SK-N-SH (cell line): ENCODE measurements around the gene PLPP2. TPM values are rescaled to one million over a fixed set of nuclear protein-coding genes. Genes with fewer than 3 reads are reported as not detected.

Experiments used
- CTCF ChIA-PET: fragments of 300-600, 350-600 bp; formaldehyde crosslinking; extraction: SDS; loops from one replicate; lab custom pipeline; 2021; lab: Yijun Ruan, JAX
- POLR2A ChIA-PET: fragments of 350-600 bp; sonication (Branson Sonifier 250); formaldehyde crosslinking; extraction: SDS; loops from one replicate; lab custom pipeline; 2020; ENCODE audit warnings: antibody characterized with exemption, inconsistent platforms; lab: Yijun Ruan, JAX
- DNase-seq: peaks from one replicate; pipeline ENCODE4 v3.0.0; 2012
- H2AFZ ChIP-seq: fragments of 200-600 bp; sonication (generic); 2 replicates; pipeline ENCODE4 v1.8.1; 2016; ENCODE audit warnings: antibody characterized with exemption, mild to moderate bottlenecking, low read depth
- H3F3A ChIP-seq: fragments of 200-600 bp; sonication (generic); replicated peaks from 2 replicates; pipeline ENCODE3; 2016; ENCODE audit warnings: antibody characterized with exemption, mild to moderate bottlenecking; ENCODE audit not compliant: insufficient read depth
- H3K27ac ChIP-seq, 2 experiments: fragments of 200-500 bp in 1 of 2; fragments of 200-600 bp in 1 of 2; sonication (Bioruptor generic) in 1 of 2; sonication (generic), shearing (Covaris generic) in 1 of 2; 2 replicates each; pipeline versions ENCODE4 v1.5.1 to v1.6.1; 2014 to 2016; ENCODE audit warnings: low read depth in 2 of 2, inconsistent platforms in 1 of 2, low read length in 1 of 2, mild to moderate bottlenecking in 1 of 2, mixed read lengths in 1 of 2
- H3K27me3 ChIP-seq: fragments of 200-600 bp; sonication (generic), shearing (Covaris generic); 2 replicates; pipeline ENCODE4 v1.6.1; 2016; ENCODE audit warnings: mixed run types; ENCODE audit not compliant: insufficient read depth
- H3K36me3 ChIP-seq, 2 experiments: fragments of 200-500 bp in 1 of 2; fragments of 200-600 bp in 1 of 2; sonication (Bioruptor generic) in 1 of 2; sonication (generic) in 1 of 2; replicated peaks in 1 of 2; 2 replicates each; pipeline versions ENCODE3 to v1.5.1; 2014 to 2016; ENCODE audit warnings: low read length in 1 of 2, mild to moderate bottlenecking in 1 of 2; ENCODE audit not compliant: insufficient read depth in 2 of 2, control insufficient read depth in 1 of 2
- H3K4me1 ChIP-seq, 2 experiments: fragments of 200-500 bp in 1 of 2; fragments of 200-600 bp in 1 of 2; sonication (Bioruptor generic) in 1 of 2; sonication (generic), shearing (Covaris generic) in 1 of 2; 2 replicates each; pipeline versions ENCODE4 v1.5.1 to v1.6.1; 2014 to 2016; ENCODE audit warnings: low read depth in 1 of 2, low read length in 1 of 2, mixed run types in 1 of 2; ENCODE audit not compliant: insufficient read depth in 2 of 2, control insufficient read depth in 1 of 2
- H3K4me2 ChIP-seq: fragments of 200-600 bp; sonication (generic), shearing (Covaris generic); 2 replicates; pipeline ENCODE4 v1.6.1; 2017; ENCODE audit warnings: mixed run types
- H3K4me3 ChIP-seq, 2 experiments: fragments of 200-500 bp in 1 of 2; fragments of 200-600 bp in 1 of 2; sonication (Bioruptor generic) in 1 of 2; sonication (generic), shearing (Covaris generic) in 1 of 2; 2 replicates each; pipeline versions ENCODE4 v1.5.1 to v1.8.1; 2014 to 2016; ENCODE audit warnings: low read depth in 2 of 2, inconsistent platforms in 1 of 2, low read length in 1 of 2, mild to moderate bottlenecking in 1 of 2, mixed read lengths in 1 of 2, moderate library complexity in 1 of 2
- H3K79me2 ChIP-seq: fragments of 200-600 bp; sonication (generic); 2 replicates; pipeline ENCODE4 v1.8.1; 2017; ENCODE audit warnings: mild to moderate bottlenecking; ENCODE audit not compliant: insufficient read depth
- H3K9ac ChIP-seq: fragments of 200-600 bp; sonication (generic); 2 replicates; pipeline ENCODE4 v1.6.1; 2017; ENCODE audit warnings: mixed run types
- H3K9me2 ChIP-seq: fragments of 200-600 bp; sonication (generic); 2 replicates; pipeline ENCODE4 v1.6.1; 2017; ENCODE audit warnings: mixed run types
- H3K9me3 ChIP-seq: fragments of 200-600 bp; sonication (generic); 2 replicates; pipeline ENCODE4 v1.6.1; 2017; ENCODE audit warnings: mixed run types, mild to moderate bottlenecking, moderate library complexity
- H4K20me1 ChIP-seq: fragments of 200-600 bp; sonication (generic); 2 replicates; pipeline ENCODE4 v1.6.1; 2017; ENCODE audit warnings: mild to moderate bottlenecking, mixed run types; ENCODE audit not compliant: insufficient read depth
- EZH2phosphoT487 ChIP-seq: fragments of 200-600 bp; sonication (generic); IDR thresholded peaks from 2 replicates; pipeline ENCODE4 v1.6.1; 2017; ENCODE audit warnings: low read depth, mixed run types, mild to moderate bottlenecking, antibody characterized with exemption, moderate library complexity, borderline replicate concordance
- FOXJ3 ChIP-seq: sonication (generic); formaldehyde crosslinking; IDR thresholded peaks from 2 replicates; pipeline ENCODE4 v1.5.1; 2020; ENCODE audit warnings: mild to moderate bottlenecking, missing genetic modification reagents
- GATA2 ChIP-seq: sonication (generic); formaldehyde crosslinking; IDR thresholded peaks from 2 replicates; pipeline ENCODE4 v1.5.0; 2020; ENCODE audit warnings: mild to moderate bottlenecking, missing genetic modification reagents
- IRF3 ChIP-seq: fragments of 150-350 bp; IDR thresholded peaks from 2 replicates; pipeline ENCODE4 v1.6.1; 2016; ENCODE audit warnings: mild to moderate bottlenecking, low read depth, low read length
- MAX ChIP-seq: IDR thresholded peaks from 2 replicates; pipeline ENCODE4 v1.4.0; 2012; ENCODE audit warnings: low read depth
- MXI1 ChIP-seq: IDR thresholded peaks from 2 replicates; pipeline ENCODE4 v1.6.1; 2012; ENCODE audit warnings: mild to moderate bottlenecking, low read depth, low read length, improper control_type of control experiment
- PBX3 ChIP-seq: IDR thresholded peaks from 2 replicates; pipeline ENCODE4; 2012
- POLR2AphosphoS5 ChIP-seq: IDR thresholded peaks from 2 replicates; pipeline ENCODE4 v1.6.1; 2012; ENCODE audit warnings: low read depth, low read length
- RCOR1 ChIP-seq: fragments of 150-350 bp; IDR thresholded peaks from 2 replicates; pipeline ENCODE4 v1.6.1; 2017; ENCODE audit warnings: antibody characterized with exemption, low read length
- REST ChIP-seq: IDR thresholded peaks from 2 replicates; pipeline ENCODE4 v1.6.1; 2012; ENCODE audit warnings: mild to moderate bottlenecking, low read depth, low read length, moderate library complexity
- RFX5 ChIP-seq: IDR thresholded peaks from 2 replicates; pipeline ENCODE4 v1.6.1; 2012; ENCODE audit warnings: mild to moderate bottlenecking, improper control_type of control experiment, low read length
- SIN3A ChIP-seq: IDR thresholded peaks from 2 replicates; pipeline ENCODE4 v1.6.1; 2012; ENCODE audit warnings: low read depth, mild to moderate bottlenecking, low read length, moderate library complexity, borderline replicate concordance
- SMC3 ChIP-seq: IDR thresholded peaks from 2 replicates; pipeline ENCODE4 v1.6.1; 2012; ENCODE audit warnings: low read depth, low read length, improper control_type of control experiment
- TAF1 ChIP-seq: IDR thresholded peaks from 2 replicates; pipeline ENCODE4 v1.6.1; 2012; ENCODE audit warnings: low read depth, mild to moderate bottlenecking, low read length, moderate library complexity, borderline replicate concordance
- TEAD4 ChIP-seq: IDR thresholded peaks from 2 replicates; pipeline ENCODE4 v1.4.0; 2012; ENCODE audit warnings: mild to moderate bottlenecking, borderline replicate concordance; ENCODE audit not compliant: insufficient read depth
- YY1 ChIP-seq: IDR thresholded peaks from 2 replicates; pipeline ENCODE4 v1.4.0; 2012; ENCODE audit warnings: low read depth, mild to moderate bottlenecking
- WGBS: methylation state at CpG from one replicate; pipeline ENCODE4 v1.1.6; 2017; ENCODE audit warnings: low lambda C conversion rate; 5-methylcytosine and 5-hydroxymethylcytosine counted together
- polyA plus RNA-seq, 3 experiments: library from polyadenylated mRNA; depleted of rRNA; stranded (reverse); fragments of >200 nt; gene quantifications; 2 replicates each; pipeline ENCODE4 v1.2.3, GENCODE V29; 2012
- TF ChIP-seq, protein P1 (sequence below): fragments of 200-600 bp; sonication (generic); IDR thresholded peaks from 2 replicates; pipeline ENCODE4 v1.6.1; 2017; ENCODE audit warnings: antibody characterized with exemption, mild to moderate bottlenecking, moderate library complexity

Gene PLPP2
- polyA plus RNA-seq, 1 of the 3 experiments (the other 2 are of a cell fraction) = 33.6 TPM

GRCh38 chr19:318509-318774 is 27.2 kb upstream of the PLPP2 start (continued):
- TF ChIP-seq REST = no peak

GRCh38 chr19:317710-318508 is 26.7 kb upstream of the PLPP2 start:
- Histone ChIP-seq H3K27me3 (no peaks in the 10 kb centered on the region), H3K36me3 (peaks cover 20 to 43% of the 10 kb centered on the region in 2 experiments), H3K27ac (no peak overlapping the region), H3K79me2 (peaks cover 54% of the 10 kb centered on the region), H4K20me1 (peaks cover 3% of the 10 kb centered on the region; the same call in 1 of the 2 replicates), H2AFZ (no peak overlapping the region), H3K4me3 (no peak overlapping the region), H3F3A (no peaks in the 10 kb centered on the region), H3K4me1 (no peaks in the 10 kb centered on the region), H3K9me2 (no peaks in the 10 kb centered on the region), H3K9me3 (no peaks in the 10 kb centered on the region), H3K4me2 (no peak overlapping the region), H3K9ac (no peak overlapping the region)
- CTCF ChIA-PET = interaction anchor here (0.9 kb wide), 1 partner anchor 91 kb away, joined by 3 read pairs; the partner anchor contains the start of gene C2CD4C
- 99% methylated on average over 10 of the region's 10 CpGs for WGBS
- TF ChIP-seq SIN3A = no peak
- TF ChIP-seq TEAD4 = no peak
- no peak for TF ChIP-seq TAF1
- TF ChIP-seq, protein P1, sequence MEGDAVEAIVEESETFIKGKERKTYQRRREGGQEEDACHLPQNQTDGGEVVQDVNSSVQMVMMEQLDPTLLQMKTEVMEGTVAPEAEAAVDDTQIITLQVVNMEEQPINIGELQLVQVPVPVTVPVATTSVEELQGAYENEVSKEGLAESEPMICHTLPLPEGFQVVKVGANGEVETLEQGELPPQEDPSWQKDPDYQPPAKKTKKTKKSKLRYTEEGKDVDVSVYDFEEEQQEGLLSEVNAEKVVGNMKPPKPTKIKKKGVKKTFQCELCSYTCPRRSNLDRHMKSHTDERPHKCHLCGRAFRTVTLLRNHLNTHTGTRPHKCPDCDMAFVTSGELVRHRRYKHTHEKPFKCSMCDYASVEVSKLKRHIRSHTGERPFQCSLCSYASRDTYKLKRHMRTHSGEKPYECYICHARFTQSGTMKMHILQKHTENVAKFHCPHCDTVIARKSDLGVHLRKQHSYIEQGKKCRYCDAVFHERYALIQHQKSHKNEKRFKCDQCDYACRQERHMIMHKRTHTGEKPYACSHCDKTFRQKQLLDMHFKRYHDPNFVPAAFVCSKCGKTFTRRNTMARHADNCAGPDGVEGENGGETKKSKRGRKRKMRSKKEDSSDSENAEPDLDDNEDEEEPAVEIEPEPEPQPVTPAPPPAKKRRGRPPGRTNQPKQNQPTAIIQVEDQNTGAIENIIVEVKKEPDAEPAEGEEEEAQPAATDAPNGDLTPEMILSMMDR = no peak; the same call in 1 of the 2 replicates
- TF ChIP-seq RCOR1 = no peak
- TF ChIP-seq SMC3 = no peak
- TF ChIP-seq GATA2 (CRISPR knock-in tag) = no peak
- no peak for TF ChIP-seq POLR2AphosphoS5
- no peak for TF ChIP-seq RFX5
- no peak for TF ChIP-seq PBX3
- TF ChIP-seq IRF3 = no peak
- TF ChIP-seq FOXJ3 = no peak
- no peak for TF ChIP-seq YY1
- no peak for TF ChIP-seq REST
- no peak for TF ChIP-seq MAX
- TF ChIP-seq EZH2phosphoT487 = no peak
- TF ChIP-seq MXI1 = no peak
- POLR2A ChIA-PET = no interaction called here
- DNase-seq = no peak
